Duodenal mucosa (tissue), 2 donors: ENCODE results near the gene GNG7.
"Not testable (repeated sequence)": the region's sequence is repeated elsewhere in the genome, so short reads cannot be mapped to it uniquely, and the experiment has no call there.

Experiments used
- H3K27ac ChIP-seq: one replicate; pipeline ENCODE4 v1.7.0; 2013; ENCODE audit warnings: low read depth, low read length
- H3K27me3 ChIP-seq, 2 donors: one replicate each; pipeline ENCODE4 v1.7.0; 2013; ENCODE audit warnings: low read length in 2 of 2, control low read depth in 1 of 2; ENCODE audit not compliant: insufficient read depth in 2 of 2, control insufficient read depth in 1 of 2
- H3K36me3 ChIP-seq, 2 donors: one replicate each; pipeline ENCODE4 v1.7.0; 2013; ENCODE audit warnings: low read length in 2 of 2, control low read depth in 1 of 2; ENCODE audit not compliant: insufficient read depth in 2 of 2, control insufficient read depth in 1 of 2
- H3K4me1 ChIP-seq, 2 donors: one replicate each; pipeline ENCODE4 v1.7.0; 2013; ENCODE audit warnings: low read length in 2 of 2, control low read depth in 1 of 2; ENCODE audit not compliant: insufficient read depth in 2 of 2, control insufficient read depth in 1 of 2
- H3K4me3 ChIP-seq, 2 donors: one replicate each; pipeline ENCODE4 v1.7.0; 2013; ENCODE audit warnings: low read length in 2 of 2, low read depth in 1 of 2
- H3K9ac ChIP-seq, 2 donors: one replicate each; pipeline ENCODE4 v1.7.0; 2013; ENCODE audit warnings: low read length in 2 of 2, low read depth in 1 of 2
- H3K9me3 ChIP-seq, 2 donors: one replicate each; pipeline ENCODE4 v1.7.0; 2013; ENCODE audit warnings: low read length in 2 of 2, control low read depth in 1 of 2; ENCODE audit not compliant: control insufficient read depth in 1 of 2

The GNG7 gene

GRCh38 chr19:2625434-2625833, 77.1 kb downstream of the GNG7 start:
- Histone ChIP-seq H3K9ac (peak overlapping the region in 1 of 2 donors; percentile 6), H3K9me3 (peaks cover 3 to 6% of the 10 kb centered on the region in 2 donors), H3K4me1 (peaks cover 46 to 49% of the 10 kb centered on the region in 2 donors), H3K27ac (peak overlapping the region; percentile 66), H3K4me3 (no peak overlapping the region), H3K27me3 (no peaks in the 10 kb centered on the region), H3K36me3 (no peaks in the 10 kb centered on the region)

DNA sequence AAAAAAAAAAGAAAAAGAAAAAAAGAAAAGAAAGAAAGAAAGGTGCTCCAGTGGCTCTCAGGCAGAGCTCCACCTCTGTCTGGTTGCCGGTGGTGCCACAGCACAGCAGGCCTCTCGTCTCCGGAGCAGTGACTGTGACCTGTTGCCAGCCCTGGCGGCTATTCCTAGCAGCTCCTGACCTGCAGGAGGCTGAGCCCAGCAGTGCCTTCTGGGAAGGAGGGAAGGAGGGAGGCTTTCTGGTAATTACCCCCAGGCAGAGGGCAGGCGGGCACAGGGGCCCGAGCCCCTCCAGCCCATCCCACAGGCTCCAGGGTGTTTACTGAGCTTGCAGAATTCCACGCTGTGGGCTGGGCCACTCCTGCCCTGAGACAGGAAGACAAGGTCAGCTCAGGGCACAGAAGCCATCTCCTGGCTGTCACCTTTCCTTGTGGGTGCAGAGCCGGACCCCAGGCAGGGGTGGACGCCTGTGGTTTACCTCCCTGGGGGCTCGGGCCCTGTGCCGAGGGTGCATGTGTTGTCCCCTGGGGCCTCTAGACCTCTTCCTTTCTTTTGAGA, 77.9 kb downstream of the GNG7 start:
- no peaks in the 10 kb centered on the region for H3K36me3 ChIP-seq
- peak overlapping the region; percentile 65 for H3K27ac ChIP-seq
- H3K9ac ChIP-seq: no peak overlapping the region
- H3K4me1 ChIP-seq: peaks cover 47 to 50% of the 10 kb centered on the region in 2 donors
- no peaks in the 10 kb centered on the region for H3K27me3 ChIP-seq
- H3K4me3 ChIP-seq: no peak overlapping the region
- peaks cover 0 to 3% of the 10 kb centered on the region in 2 donors for H3K9me3 ChIP-seq

GRCh38 chr19:2623798-2624197, 78.7 kb downstream of the GNG7 start:
- H3K36me3 ChIP-seq: no peaks in the 10 kb centered on the region
- H3K4me1 ChIP-seq: peaks cover 43 to 44% of the 10 kb centered on the region in 2 donors
- H3K9ac ChIP-seq: no peak overlapping the region
- H3K9me3 ChIP-seq: peaks cover 0 to 3% of the 10 kb centered on the region in 2 donors
- no peak overlapping the region for H3K27ac ChIP-seq
- no peak overlapping the region for H3K4me3 ChIP-seq
- H3K27me3 ChIP-seq: no peaks in the 10 kb centered on the region

- H3K36me3 ChIP-seq, H3K9me3 ChIP-seq, H3K9ac ChIP-seq, H3K27me3 ChIP-seq, H3K4me3 ChIP-seq, H3K27ac ChIP-seq: not testable (repeated sequence)
- H3K4me1 ChIP-seq: peaks cover 38 to 41% of the 10 kb centered on the region in 2 donors
Observed at GRCh38 chr19:2622371-2622961, 80.0 kb downstream of the GNG7 start.

DNA sequence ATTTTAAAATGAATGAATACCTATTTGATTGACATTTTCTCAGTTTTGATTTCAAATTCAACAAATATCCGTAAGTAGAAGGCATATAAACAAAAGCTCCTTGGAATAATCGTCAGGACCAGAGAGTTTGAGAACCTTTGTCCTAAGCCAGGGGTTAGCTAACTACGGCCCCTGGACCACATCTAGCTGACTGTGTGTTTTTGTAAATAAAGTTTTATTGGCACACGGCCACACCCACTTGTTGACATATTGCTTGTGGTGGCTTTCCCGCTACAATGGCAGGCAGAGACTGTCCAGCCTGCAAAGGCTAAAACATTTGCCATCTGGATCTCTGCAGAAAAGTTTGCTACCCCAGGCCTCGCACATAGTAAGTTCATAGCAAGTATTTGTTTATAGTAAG, 83.4 kb downstream of the GNG7 start:
- Histone ChIP-seq H3K27me3 (no peaks in the 10 kb centered on the region), H3K9me3 (no peaks in the 10 kb centered on the region), H3K36me3 (no peaks in the 10 kb centered on the region), H3K4me3 (no peak overlapping the region), H3K27ac (no peak overlapping the region), H3K9ac (no peak overlapping the region), H3K4me1 (peaks cover 13 to 21% of the 10 kb centered on the region in 2 donors)

- Histone ChIP-seq H3K36me3 (no peaks in the 10 kb centered on the region), H3K4me3 (no peak overlapping the region), H3K27me3 (no peaks in the 10 kb centered on the region), H3K9ac (no peak overlapping the region), H3K27ac (no peak overlapping the region), H3K4me1 (peaks cover 17 to 21% of the 10 kb centered on the region in 2 donors), H3K9me3 (no peaks in the 10 kb centered on the region)
Observed at GRCh38 chr19:2618611-2619010, 83.9 kb downstream of the GNG7 start.

DNA sequence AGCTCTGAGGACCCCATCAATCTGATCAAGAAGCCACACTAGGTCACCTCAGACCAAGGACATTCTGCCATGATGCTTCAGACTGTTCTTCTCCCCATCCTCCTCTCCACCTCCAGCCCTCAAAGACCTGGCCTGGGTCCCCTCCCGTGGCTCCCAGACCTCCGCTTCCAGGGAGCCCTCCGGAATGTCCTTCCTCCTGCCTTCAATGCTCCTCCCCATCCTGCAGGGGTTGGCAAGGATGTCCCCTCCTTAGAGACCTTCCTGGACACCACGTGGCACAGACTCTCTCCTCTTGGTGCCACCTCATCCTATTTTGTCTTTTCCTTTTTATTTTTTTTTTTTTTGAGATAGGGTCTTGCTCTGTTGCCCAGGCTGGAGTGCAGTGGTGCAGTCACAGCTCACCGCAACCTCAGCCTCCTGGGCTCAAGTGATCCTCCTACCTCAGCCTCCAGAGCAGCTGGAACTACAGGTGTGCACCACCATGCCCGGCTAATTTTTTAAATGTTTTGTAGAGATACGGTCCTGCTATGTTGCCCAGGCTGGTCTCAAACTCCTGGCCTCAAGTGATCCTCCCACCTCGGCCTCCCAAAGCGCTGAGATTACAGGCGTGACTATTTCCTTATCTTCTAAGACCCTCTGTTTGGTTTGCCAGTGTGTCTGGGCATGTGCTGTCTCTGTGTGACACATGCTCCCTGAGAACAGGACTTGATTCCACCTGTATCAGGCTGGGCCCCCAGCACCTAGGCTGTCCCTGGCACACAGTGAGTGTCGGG, 84.9 kb downstream of the GNG7 start:
- Histone ChIP-seq H3K9ac (no peak overlapping the region), H3K27me3 (no peaks in the 10 kb centered on the region), H3K4me3 (no peak overlapping the region), H3K36me3 (no peaks in the 10 kb centered on the region), H3K4me1 (peaks cover 17 to 21% of the 10 kb centered on the region in 2 donors), H3K27ac (no peak overlapping the region), H3K9me3 (no peaks in the 10 kb centered on the region)

DNA sequence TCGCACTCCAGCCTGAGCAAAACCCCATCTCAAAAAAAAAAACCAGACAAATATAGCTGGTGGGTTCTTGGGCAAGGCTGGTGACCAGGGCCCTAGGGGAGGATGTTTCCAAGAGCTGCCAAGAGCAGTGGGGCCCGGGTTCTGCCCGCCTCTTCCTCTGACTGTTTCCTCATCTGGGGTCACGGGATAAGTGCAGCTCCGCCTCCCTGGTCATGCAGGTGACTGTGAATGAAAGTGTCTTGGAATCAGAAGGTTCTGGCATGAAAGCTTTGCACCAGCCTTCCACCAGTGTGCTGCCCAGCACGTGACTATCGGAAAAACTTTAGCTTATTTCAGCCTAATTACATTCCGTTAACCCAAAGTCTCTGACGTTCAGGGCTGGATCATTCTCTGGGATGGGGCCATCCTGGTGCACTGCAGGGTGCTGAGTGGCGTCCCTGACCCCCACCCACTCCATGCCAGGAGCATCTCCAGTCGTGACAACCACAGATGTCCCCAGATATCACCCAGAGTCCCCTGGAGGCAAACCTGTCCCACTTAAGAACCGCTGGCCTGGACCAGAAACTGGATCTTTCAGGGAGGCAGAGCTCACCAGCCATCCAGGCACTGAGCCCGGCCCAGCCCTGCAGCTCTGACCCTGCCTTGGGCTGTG, 85.6 kb downstream of the GNG7 start:
- Histone ChIP-seq H3K27ac (peak overlapping the region; percentile 30), H3K36me3 (no peaks in the 10 kb centered on the region), H3K27me3 (no peaks in the 10 kb centered on the region), H3K4me1 (peaks cover 17 to 21% of the 10 kb centered on the region in 2 donors), H3K4me3 (no peak overlapping the region), H3K9me3 (no peaks in the 10 kb centered on the region), H3K9ac (no peak overlapping the region)

- no peaks in the 10 kb centered on the region for H3K9me3 ChIP-seq
- H3K27me3 ChIP-seq: no peaks in the 10 kb centered on the region
- peaks cover 15 to 18% of the 10 kb centered on the region in 2 donors for H3K4me1 ChIP-seq
- no peak overlapping the region for H3K9ac ChIP-seq
- H3K27ac ChIP-seq: no peak overlapping the region
- H3K4me3 ChIP-seq: no peak overlapping the region
- H3K36me3 ChIP-seq: no peaks in the 10 kb centered on the region
Observed at GRCh38 chr19:2615782-2616181, 86.7 kb downstream of the GNG7 start.
